OCI-LY1 (cell line): ENCODE measurements around the gene MAP3K14.

Experiments used
- CTCF ChIP-seq: fragments of 200-600 bp; sonication (generic), shearing (Covaris generic); IDR thresholded peaks from 2 replicates; pipeline ENCODE4 v1.5.1; 2017; ENCODE audit warnings: mild to moderate bottlenecking, antibody characterized with exemption, low read length, moderate library complexity, mixed read lengths
- EZH2 ChIP-seq: fragments of 200-600 bp; sonication (generic), shearing (Covaris generic); IDR thresholded peaks from 2 replicates; pipeline ENCODE4 v1.8.0; 2017; ENCODE audit warnings: borderline replicate concordance, mixed run types, mild to moderate bottlenecking, antibody characterized with exemption, low read length, moderate library complexity, mixed read lengths

- TF ChIP-seq CTCF (no peak), EZH2 (no peak)
These were observed 70.5 kb downstream of the MAP3K14 start for GRCh38 chr17:45246338-45246737.
